NCI-H2196 treated with DMSO at 0.1 percent for 48 hours (cell line): ENCODE results near the gene SLCO4A1.
A peak's percentile ranks its signal among the peaks of the same experiment; 100 is the strongest.
"Not testable (repeated sequence)": the region's sequence is repeated elsewhere in the genome, so short reads cannot be mapped to it uniquely, and the experiment has no call there.

Source experiments
- DNase-seq: peaks from one replicate; lab custom pipeline; 2025; ENCODE audit not compliant: unreplicated experiment; lab: John Stamatoyannopoulos, UW

The SLCO4A1 gene

GRCh38 chr20:62679978-62680589 lies 37.8 kb downstream of the SLCO4A1 start:
- no peak for DNase-seq

- DNase-seq, result no peak
These were observed 40.7 kb downstream of the SLCO4A1 start for GRCh38 chr20:62682912-62683517.

DNA sequence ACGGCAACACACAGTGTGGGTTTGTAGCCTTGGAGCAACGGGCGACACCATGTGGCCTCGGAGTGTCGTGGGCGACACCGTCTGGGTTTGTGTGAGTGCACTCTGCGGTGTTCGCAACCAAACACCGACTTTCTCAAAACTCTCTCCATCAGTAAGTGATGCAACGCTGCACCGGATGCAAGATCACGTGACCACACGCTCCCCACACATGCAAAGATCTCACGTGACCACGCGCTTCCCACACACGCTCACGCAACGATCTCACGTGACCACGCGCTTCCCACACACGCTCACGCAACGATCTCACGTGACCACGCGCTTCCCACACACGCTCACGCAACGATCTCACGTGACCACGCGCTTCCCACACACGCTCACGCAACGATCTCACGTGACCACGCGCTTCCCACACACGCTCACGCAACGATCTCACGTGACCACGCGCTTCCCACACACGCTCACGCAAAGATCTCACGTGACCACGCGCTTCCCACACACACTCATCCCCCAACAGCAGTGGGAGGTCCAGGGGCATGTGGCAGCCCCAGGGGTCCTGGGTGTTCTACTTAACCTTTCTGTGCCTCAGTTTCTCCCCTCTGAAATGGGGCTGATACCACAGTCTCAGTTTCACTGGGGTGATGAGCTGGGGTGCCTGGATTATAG lies 41.5 kb downstream of the SLCO4A1 start:
- DNase-seq, result not testable (repeated sequence)

DNA sequence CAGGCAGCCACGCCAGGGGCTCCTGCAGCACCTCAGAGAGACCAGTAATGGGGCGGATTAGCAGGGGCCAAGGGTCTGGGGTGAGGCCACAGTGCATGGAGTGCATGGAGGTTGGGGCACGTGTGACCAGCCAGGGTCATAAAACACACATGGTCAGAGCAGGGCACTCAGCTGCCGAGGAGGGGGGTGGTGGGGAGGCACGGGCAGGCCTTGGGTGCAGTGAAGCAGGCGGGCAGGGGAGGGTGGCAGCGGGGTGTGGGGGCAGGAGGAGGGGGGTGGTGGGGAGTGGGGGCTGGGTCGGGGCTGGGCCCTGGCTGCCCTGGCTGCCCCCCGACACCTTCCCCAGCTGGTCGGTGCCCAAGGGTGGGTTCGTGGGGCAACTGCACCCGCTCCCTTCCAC lies 42.7 kb downstream of the SLCO4A1 start:
- no peak for DNase-seq

- peak; percentile 59 for DNase-seq
These were observed 43.7 kb downstream of the SLCO4A1 start for GRCh38 chr20:62685781-62686555.

DNA sequence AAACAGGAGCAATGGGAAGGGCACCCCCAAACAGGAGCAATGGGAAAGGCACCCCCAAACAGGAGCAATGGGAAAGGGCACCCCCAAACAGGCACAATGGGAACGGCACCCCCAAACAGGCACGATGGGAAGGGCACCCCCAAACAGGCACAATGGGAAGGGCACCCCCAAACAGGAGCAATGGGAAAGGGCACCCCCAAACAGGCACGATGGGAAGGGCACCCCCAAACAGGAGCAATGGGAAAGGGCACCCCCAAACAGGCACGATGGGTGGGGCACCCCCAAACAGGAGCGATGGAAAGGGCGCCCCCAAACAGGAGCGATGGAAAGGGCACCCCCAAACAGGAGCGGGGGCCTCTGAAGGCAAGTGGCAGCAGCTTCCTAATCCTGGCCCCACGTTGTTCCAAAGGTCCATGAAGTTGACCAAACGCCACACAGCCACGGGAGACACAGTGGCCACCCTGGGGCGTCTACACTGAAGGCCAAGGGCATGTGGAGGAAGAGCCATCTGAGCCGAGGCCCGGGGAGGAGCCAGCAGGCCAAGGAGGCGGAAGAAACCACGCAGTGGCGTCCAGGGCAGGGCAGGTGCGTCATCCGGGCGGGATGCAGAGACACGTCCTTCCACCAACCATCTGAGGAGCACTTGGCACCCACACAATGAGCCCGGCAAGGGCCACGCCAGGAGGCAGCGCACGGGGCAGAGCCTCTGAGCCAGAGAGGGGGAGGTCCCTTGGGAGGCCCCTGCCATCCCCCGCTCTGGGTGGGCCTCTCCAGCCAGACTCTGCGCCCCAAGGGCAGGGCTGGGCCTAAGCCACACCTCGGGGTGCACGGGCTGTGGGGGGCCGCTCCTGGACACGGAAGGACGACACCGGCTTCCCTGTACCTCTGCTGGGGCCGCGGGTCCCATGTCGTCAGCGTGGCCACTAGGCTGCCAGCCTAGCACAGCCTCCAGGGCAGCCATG lies 44.8 kb downstream of the SLCO4A1 start:
- DNase-seq, result no peak

- no peak for DNase-seq
These were observed 45.8 kb downstream of the SLCO4A1 start for GRCh38 chr20:62688083-62688482.

DNA sequence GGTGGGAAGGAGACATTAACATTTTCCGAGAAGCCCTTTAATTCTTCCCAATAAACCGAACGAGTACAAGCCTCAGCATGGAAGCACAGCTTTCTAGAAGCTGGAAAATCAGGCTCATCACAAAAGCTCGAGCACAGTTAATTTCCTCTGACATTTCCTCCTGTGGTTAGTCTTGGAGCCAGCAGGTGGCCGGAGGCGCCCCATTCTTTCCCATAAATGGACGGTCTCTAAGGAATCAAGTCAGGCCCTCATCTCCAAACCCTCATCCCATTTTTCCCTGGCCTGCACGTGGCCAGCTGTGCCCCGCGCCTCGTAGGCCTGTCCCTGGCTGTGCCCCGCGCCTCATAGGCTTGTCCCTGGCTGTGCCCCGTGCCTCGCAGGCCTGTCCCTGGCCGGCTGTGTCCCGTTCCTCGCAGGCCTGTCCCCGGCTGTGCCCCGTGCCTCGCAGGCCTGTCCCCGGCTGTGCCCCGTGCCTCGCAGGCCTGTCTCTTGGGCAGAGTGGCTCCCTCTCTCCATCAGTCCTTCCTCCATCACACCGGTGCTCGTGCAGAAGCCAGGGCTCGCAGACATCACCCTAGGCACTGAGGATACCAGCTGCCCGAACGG lies 46.7 kb downstream of the SLCO4A1 start:
- no peak for DNase-seq

GRCh38 chr20:62689861-62690260 lies 47.6 kb downstream of the SLCO4A1 start:
- DNase-seq, result no peak

DNA sequence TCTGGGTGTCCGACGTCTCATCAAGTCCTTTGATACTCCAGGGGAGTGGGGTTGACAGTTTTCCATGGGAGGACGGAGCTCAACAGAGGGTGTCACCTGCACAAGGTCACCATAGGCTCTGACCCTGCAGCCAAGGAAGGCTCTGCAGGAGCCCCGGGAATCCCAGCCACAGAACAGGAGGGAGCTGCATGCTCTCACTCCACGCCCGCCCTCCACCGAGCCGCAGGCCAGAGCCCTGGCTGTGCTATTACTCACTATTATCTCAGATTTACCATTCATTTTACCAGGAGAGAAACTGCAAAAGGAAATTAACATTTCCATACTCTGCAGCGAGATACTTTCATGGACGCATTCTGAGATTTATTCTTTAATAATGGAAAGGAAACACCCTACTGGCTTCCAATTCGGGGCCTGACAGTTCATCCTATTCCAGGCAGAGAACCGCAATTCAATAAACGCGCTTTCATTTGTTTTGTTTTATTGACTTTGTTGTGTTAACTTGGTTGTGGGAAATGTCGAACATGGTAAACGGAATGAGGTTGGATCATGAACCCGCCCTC lies 48.0 kb downstream of the SLCO4A1 start:
- DNase-seq, result no peak

GRCh38 chr20:62691487-62691886 lies 49.2 kb downstream of the SLCO4A1 start:
- DNase-seq, result no peak

GRCh38 chr20:62692176-62692575 lies 49.9 kb downstream of the SLCO4A1 start:
- no peak for DNase-seq

DNA sequence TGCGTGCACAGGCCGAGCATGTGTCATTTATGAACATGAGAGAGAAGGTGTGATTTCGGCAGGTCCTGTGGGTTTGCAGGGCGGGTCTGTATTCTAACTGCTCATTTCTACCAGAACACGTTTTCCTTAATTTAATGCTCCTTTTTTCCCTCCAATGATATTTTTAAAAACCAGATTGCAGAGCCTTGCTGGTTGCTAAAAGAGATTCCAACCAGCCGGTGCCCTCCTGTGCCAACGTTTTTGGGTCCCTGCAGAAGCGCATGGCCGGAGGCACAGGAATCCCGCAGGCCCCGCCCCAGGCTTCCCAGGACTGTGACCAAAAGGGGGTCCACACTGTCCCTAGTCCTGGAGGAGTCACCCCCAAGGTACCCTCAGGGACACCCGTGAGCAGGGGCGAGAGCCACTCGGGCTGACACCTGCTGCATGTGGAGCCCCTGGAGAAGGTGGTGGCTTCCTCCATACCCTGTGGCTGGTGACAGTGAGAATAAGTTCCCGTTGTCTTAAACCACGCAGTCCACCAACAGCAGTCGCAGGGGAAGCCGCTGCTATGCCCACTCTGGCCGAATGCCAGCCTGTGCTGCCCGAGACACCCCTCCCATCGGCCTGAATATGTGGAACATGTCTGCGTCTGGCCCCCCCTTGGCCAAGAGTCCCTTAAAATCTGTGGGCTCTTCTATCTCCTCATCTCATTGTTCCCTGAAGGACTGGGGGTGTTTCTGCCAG lies 50.7 kb downstream of the SLCO4A1 start:
- no peak for DNase-seq

DNA sequence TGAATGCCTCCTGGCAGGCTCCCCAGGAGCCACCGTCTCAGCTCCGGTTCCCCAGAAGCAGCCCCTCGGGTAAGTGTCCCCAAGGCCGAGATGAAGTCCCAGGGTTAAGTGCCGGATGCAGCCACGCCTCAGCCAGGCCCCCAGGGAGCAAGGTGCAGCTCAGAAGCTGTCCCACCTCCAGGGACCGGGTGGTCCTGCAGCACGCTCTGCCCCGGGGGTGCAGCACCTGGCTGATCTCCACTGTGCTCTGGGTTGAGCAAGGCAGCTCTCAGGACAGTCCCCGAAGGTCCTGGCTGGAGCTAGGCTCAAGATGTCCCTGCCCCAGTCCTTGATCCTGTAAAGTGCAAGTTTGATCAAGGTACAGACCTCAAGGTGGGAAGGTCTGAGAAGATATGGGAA lies 51.2 kb downstream of the SLCO4A1 start:
- DNase-seq, result no peak

GRCh38 chr20:62694106-62694505 lies 51.8 kb downstream of the SLCO4A1 start:
- no peak for DNase-seq

- no peak for DNase-seq
These were observed 52.6 kb downstream of the SLCO4A1 start for GRCh38 chr20:62694868-62695267.

- no peak for DNase-seq
These were observed 53.4 kb downstream of the SLCO4A1 start for GRCh38 chr20:62695448-62696414.

DNA sequence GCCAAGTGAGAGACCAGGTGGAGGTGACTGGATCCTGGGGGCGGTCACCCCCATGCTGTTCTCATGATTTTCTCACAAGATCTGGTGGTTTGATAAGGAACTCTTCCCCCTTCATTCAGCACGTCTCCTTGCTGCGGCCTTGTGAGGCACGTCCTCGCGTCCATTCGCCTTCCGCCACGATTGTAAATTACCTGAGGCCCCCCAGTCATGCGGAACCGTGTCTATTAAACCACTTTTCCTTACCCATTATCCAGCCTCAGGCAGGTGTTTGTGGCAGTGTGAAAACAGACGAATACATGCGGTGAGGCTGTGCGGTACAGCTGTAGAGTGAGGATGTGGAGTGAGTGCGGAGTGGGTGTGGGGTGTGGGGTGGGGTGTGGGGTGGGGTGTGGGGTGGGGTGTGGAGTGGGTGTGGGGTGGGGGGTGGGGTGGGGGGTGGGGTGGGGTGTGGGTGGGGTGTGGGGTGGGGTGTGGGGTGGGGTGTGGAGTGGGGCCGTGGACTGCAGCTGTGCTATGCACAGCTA lies 54.2 kb downstream of the SLCO4A1 start:
- no peak for DNase-seq
